K562 (cell line): ENCODE data around the gene PARD3.

Source experiments
- CTCF ChIP-seq, 3 experiments: IDR thresholded peaks in 2 of 3; conservative IDR thresholded peaks in 1 of 3; 2 replicates each; pipeline ENCODE4 v1.5.1; 2011 to 2012; ENCODE audit warnings: low read length in 3 of 3, mild to moderate bottlenecking in 3 of 3, control low read depth in 2 of 3, improper control_type of control experiment in 1 of 3, inconsistent platforms in 1 of 3, low read depth in 1 of 3, mixed read lengths in 1 of 3, moderate library complexity in 1 of 3; ENCODE audit not compliant: insufficient read depth in 2 of 3
- EZH2 ChIP-seq: IDR thresholded peaks from 2 replicates; pipeline ENCODE4 v1.6.1; 2012; ENCODE audit warnings: low read depth, mild to moderate bottlenecking, inconsistent platforms, low read length, borderline replicate concordance
- SAFB2 ChIP-seq: fragments of 200-400 bp; formaldehyde crosslinking; IDR thresholded peaks from 2 replicates; pipeline ENCODE4 v1.6.1; 2018; ENCODE audit warnings: borderline replicate concordance, low read length, low read depth, moderate library complexity; ENCODE audit not compliant: severe bottlenecking
- ZFX ChIP-seq: sonication (generic); formaldehyde crosslinking; IDR thresholded peaks from 2 replicates; pipeline ENCODE4 v1.8.0; 2022; ENCODE audit warnings: mild to moderate bottlenecking, missing genetic modification reagents, moderate library complexity
- ZNF133 ChIP-seq: fragments of 250-450 bp; sonication (Bioruptor Pico); IDR thresholded peaks from 2 replicates; pipeline ENCODE4 v1.4.0; 2020; ENCODE audit warnings: mild to moderate bottlenecking

GRCh38 chr10:34715511-34716187 lies 99.4 kb downstream of the PARD3 start:
- TF ChIP-seq ZFX (CRISPR knock-in tag): no peak
- no peak for TF ChIP-seq EZH2
- no peak for TF ChIP-seq CTCF (IDR thresholded peaks at IDR 0.05 in 2 of 3, conservative IDR thresholded peaks at IDR 0.05 in 1 of 3; ENCODE audit: insufficient read depth in 2 of 3, low read depth in 1 of 3, low read length in 3 of 3)
- no peak for TF ChIP-seq ZNF133 (CRISPR knock-in tag)
- TF ChIP-seq SAFB2: no peak
